ENCODE results near the gene C4orf33.

GRCh38 chr4:129152350-129152749 lies 56.4 kb downstream of the C4orf33 start:
- TF ChIP-seq CTCF (IDR thresholded peaks at IDR 0.05) (no peak), POLR2A (IDR thresholded peaks at IDR 0.05) (no peak)
